HEK293 (cell line): ENCODE data around the gene INVS.
"Not testable (repeated sequence)": the region's sequence is repeated elsewhere in the genome, so short reads cannot be mapped to it uniquely, and the experiment has no call there.

Experiments used
- CTCF ChIA-PET: fragments of 350-600 bp; formaldehyde crosslinking; extraction: SDS; loops from one replicate; lab custom pipeline; 2021; ENCODE audit warnings: antibody characterized with exemption; lab: Yijun Ruan, JAX
- POLR2A ChIA-PET: fragments of 300-600 bp; formaldehyde crosslinking; extraction: SDS; loops from one replicate; lab custom pipeline; 2020; ENCODE audit warnings: antibody characterized with exemption, inconsistent platforms; lab: Yijun Ruan, JAX
- H3K27ac ChIP-seq: fragments of 200-500 bp; sonication (Bioruptor generic); 2 replicates; pipeline ENCODE4 v1.5.1; 2014; ENCODE audit warnings: low read depth, low read length, control low read depth, inconsistent platforms; ENCODE audit errors: extremely low read depth
- H3K36me3 ChIP-seq, 2 experiments: fragments of 200-500 bp in 1 of 2; sonication (Bioruptor generic) in 1 of 2; 1 replicate in 1 of 2; 2 replicates in 1 of 2; pipeline ENCODE4 v1.5.1; 2014 to 2017; ENCODE audit warnings: inconsistent platforms in 2 of 2, low read length in 2 of 2; ENCODE audit not compliant: control insufficient read depth in 2 of 2, insufficient read depth in 1 of 2
- H3K4me1 ChIP-seq: fragments of 200-500 bp; sonication (Bioruptor generic); 2 replicates; pipeline ENCODE4 v1.5.1; 2014; ENCODE audit warnings: mild to moderate bottlenecking, low read length, inconsistent platforms; ENCODE audit not compliant: control insufficient read depth, insufficient read depth
- H3K4me3 ChIP-seq: 2 replicates; pipeline ENCODE4 v1.5.1; 2011; ENCODE audit warnings: low read depth, mild to moderate bottlenecking, control low read depth, low read length, moderate library complexity
- H3K9me3 ChIP-seq: fragments of 200-500 bp; sonication (Bioruptor generic); 2 replicates; pipeline ENCODE4 v1.5.1; 2014; ENCODE audit warnings: low read depth, low read length, inconsistent platforms; ENCODE audit not compliant: control insufficient read depth, insufficient read depth
- AEBP2 ChIP-seq: fragments of 450-650 bp; formaldehyde crosslinking; IDR thresholded peaks from 2 replicates; pipeline ENCODE4 v1.5.1; 2016; ENCODE audit warnings: missing biosample characterization, missing genetic modification characterization, borderline replicate concordance
- MZF1 ChIP-seq: fragments of 450-650 bp; formaldehyde crosslinking; IDR thresholded peaks from 2 replicates; pipeline ENCODE4 v1.5.1; 2017; ENCODE audit warnings: missing biosample characterization, missing genetic modification characterization, borderline replicate concordance
- SP7 ChIP-seq: fragments of 450-650 bp; formaldehyde crosslinking; IDR thresholded peaks from 2 replicates; pipeline ENCODE4 v1.5.1; 2016; ENCODE audit warnings: missing biosample characterization, missing genetic modification characterization
- ZBTB20 ChIP-seq: fragments of 450-650 bp; formaldehyde crosslinking; IDR thresholded peaks from 2 replicates; pipeline ENCODE4 v1.5.1; 2016; ENCODE audit warnings: missing biosample characterization, missing genetic modification characterization
- ZFP37 ChIP-seq: fragments of 450-650 bp; formaldehyde crosslinking; IDR thresholded peaks from 2 replicates; pipeline ENCODE4 v1.5.1; 2016; ENCODE audit warnings: missing biosample characterization, missing genetic modification characterization
- ZNF10 ChIP-seq: fragments of 450-650 bp; formaldehyde crosslinking; IDR thresholded peaks from 2 replicates; pipeline ENCODE4 v1.5.1; 2017; ENCODE audit warnings: missing biosample characterization, missing genetic modification characterization
- ZNF169 ChIP-seq: fragments of 450-650 bp; formaldehyde crosslinking; IDR thresholded peaks from 2 replicates; pipeline ENCODE4 v1.5.1; 2016; ENCODE audit warnings: missing biosample characterization, missing genetic modification characterization
- ZNF184 ChIP-seq: fragments of 450-650 bp; IDR thresholded peaks from 2 replicates; pipeline ENCODE4 v1.5.1; 2018; ENCODE audit warnings: missing biosample characterization, mild to moderate bottlenecking, missing genetic modification characterization
- ZNF214 ChIP-seq: fragments of 450-650 bp; formaldehyde crosslinking; IDR thresholded peaks from 2 replicates; pipeline ENCODE4 v1.5.1; 2017; ENCODE audit warnings: missing biosample characterization, mild to moderate bottlenecking, missing genetic modification characterization, borderline replicate concordance
- ZNF571 ChIP-seq: fragments of 450-650 bp; formaldehyde crosslinking; IDR thresholded peaks from 2 replicates; pipeline ENCODE4 v1.5.0; 2017; ENCODE audit warnings: missing biosample characterization, missing genetic modification characterization
- ZNF626 ChIP-seq: fragments of 450-650 bp; sonication (Bioruptor Pico); formaldehyde crosslinking; IDR thresholded peaks from 2 replicates; pipeline ENCODE4 v1.5.1; 2018; ENCODE audit warnings: missing biosample characterization, missing genetic modification characterization, inconsistent platforms
- ZNF76 ChIP-seq: fragments of 450-650 bp; formaldehyde crosslinking; IDR thresholded peaks from 2 replicates; pipeline ENCODE4; 2016; ENCODE audit warnings: low read depth, missing biosample characterization, missing genetic modification characterization, borderline replicate concordance
- ZNF776 ChIP-seq: fragments of 450-650 bp; formaldehyde crosslinking; IDR thresholded peaks from 2 replicates; pipeline ENCODE4 v1.5.0; 2017; ENCODE audit warnings: missing biosample characterization, missing genetic modification characterization, borderline replicate concordance
- ZNF830 ChIP-seq: fragments of 450-650 bp; IDR thresholded peaks from 2 replicates; pipeline ENCODE4 v1.5.0; 2018; ENCODE audit warnings: missing biosample characterization, missing genetic modification characterization, low read depth, mild to moderate bottlenecking, moderate library complexity
- TF ChIP-seq, protein P1 (sequence below): fragments of 450-650 bp; formaldehyde crosslinking; IDR thresholded peaks from 2 replicates; pipeline ENCODE4 v1.5.1; 2016; ENCODE audit warnings: missing biosample characterization, missing genetic modification characterization
- TF ChIP-seq, protein P2 (sequence below): fragments of 450-650 bp; formaldehyde crosslinking; IDR thresholded peaks from 2 replicates; pipeline ENCODE4 v1.5.1; 2016; ENCODE audit warnings: missing biosample characterization, missing genetic modification characterization
- TF ChIP-seq, protein P3 (sequence below): fragments of 450-650 bp; formaldehyde crosslinking; IDR thresholded peaks from 2 replicates; pipeline ENCODE4 v1.5.1; 2016; ENCODE audit warnings: missing biosample characterization, missing genetic modification characterization, low read depth

Gene INVS

DNA sequence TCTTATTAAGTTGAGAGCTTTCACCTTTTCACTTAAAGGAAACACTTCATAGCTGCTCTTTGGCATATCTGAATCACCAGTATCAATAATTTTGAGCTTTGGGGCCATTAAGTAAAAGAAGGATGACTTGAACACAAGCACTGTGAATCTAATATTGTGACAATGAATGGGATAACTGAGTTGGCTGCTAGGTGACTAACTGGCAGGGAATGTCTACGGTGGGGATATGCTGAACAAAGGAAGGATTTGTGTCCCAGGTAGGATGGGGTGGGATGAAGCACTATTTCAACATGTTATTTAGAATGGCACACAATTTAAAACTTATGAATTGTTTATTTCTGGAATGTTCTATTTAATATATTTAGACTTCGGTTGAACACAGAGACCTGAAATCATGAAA, 130.1 kb downstream of the INVS start (continued):
- TF ChIP-seq, protein P1, sequence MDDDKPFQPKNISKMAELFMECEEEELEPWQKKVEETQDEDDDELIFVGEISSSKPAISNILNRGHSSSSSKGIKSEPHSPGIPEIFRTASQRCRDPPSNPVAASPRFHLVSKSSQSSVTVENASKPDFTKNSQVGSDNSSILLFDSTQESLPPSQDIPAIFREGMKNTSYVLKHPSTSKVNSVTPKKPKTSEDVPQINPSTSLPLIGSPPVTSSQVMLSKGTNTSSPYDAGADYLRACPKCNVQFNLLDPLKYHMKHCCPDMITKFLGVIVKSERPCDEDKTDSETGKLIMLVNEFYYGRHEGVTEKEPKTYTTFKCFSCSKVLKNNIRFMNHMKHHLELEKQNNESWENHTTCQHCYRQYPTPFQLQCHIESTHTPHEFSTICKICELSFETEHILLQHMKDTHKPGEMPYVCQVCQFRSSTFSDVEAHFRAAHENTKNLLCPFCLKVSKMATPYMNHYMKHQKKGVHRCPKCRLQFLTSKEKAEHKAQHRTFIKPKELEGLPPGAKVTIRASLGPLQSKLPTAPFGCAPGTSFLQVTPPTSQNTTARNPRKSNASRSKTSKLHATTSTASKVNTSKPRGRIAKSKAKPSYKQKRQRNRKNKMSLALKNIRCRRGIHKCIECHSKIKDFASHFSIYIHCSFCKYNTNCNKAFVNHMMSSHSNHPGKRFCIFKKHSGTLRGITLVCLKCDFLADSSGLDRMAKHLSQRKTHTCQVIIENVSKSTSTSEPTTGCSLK, result no peak
- TF ChIP-seq MZF1 (tag by site-specific recombination) (no peak), ZNF776 (tag by site-specific recombination) (no peak), ZNF214 (tag by site-specific recombination) (no peak), ZNF184 (tag by site-specific recombination) (no peak), ZFP37 (no peak), ZNF571 (tag by site-specific recombination) (no peak), ZNF76 (tag by site-specific recombination) (no peak)
- TF ChIP-seq, protein P2, sequence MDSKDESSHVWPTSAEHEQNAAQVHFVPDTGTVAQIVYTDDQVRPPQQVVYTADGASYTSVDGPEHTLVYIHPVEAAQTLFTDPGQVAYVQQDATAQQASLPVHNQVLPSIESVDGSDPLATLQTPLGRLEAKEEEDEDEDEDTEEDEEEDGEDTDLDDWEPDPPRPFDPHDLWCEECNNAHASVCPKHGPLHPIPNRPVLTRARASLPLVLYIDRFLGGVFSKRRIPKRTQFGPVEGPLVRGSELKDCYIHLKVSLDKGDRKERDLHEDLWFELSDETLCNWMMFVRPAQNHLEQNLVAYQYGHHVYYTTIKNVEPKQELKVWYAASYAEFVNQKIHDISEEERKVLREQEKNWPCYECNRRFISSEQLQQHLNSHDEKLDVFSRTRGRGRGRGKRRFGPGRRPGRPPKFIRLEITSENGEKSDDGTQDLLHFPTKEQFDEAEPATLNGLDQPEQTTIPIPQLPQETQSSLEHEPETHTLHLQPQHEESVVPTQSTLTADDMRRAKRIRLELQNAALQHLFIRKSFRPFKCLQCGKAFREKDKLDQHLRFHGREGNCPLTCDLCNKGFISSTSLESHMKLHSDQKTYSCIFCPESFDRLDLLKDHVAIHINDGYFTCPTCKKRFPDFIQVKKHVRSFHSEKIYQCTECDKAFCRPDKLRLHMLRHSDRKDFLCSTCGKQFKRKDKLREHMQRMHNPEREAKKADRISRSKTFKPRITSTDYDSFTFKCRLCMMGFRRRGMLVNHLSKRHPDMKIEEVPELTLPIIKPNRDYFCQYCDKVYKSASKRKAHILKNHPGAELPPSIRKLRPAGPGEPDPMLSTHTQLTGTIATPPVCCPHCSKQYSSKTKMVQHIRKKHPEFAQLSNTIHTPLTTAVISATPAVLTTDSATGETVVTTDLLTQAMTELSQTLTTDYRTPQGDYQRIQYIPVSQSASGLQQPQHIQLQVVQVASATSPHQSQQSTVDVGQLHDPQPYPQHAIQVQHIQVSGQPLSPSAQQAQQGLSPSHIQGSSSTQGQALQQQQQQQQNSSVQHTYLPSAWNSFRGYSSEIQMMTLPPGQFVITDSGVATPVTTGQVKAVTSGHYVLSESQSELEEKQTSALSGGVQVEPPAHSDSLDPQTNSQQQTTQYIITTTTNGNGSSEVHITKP (tag by site-specific recombination), result no peak
- TF ChIP-seq, all 188 proteins: peak for 0

GRCh38 chr9:100229561-100229960, 130.5 kb downstream of the INVS start:
- Histone ChIP-seq H3K27ac (no peak overlapping the region), H3K4me1 (no peaks in the 10 kb centered on the region), H3K4me3 (no peak overlapping the region), H3K9me3 (no peaks in the 10 kb centered on the region), H3K36me3 (peaks cover 0 to 40% of the 10 kb centered on the region in 2 experiments; a peak in 1 of 3 replicates)
- TF ChIP-seq AEBP2, result no peak
- TF ChIP-seq ZNF169 (tag by site-specific recombination), result no peak
- ChIA-PET POLR2A (no interaction called here), CTCF (interaction anchor here (0.6 kb wide), 1 partner anchor 405 kb away, joined by 5 read pairs; no protein-coding TSS in a partner anchor)

- H3K9me3 ChIP-seq, H3K4me1 ChIP-seq, H3K36me3 ChIP-seq, H3K4me3 ChIP-seq, POLR2A ChIA-PET, H3K27ac ChIP-seq: not testable (repeated sequence)
- CTCF ChIA-PET, result interaction anchor here (1.4 kb wide), 1 partner anchor 22 kb away, joined by 5 read pairs; no protein-coding TSS in a partner anchor
Observed at GRCh38 chr9:100236986-100237385, 137.9 kb downstream of the INVS start.

- POLR2A ChIA-PET, result no interaction called here
- Histone ChIP-seq H3K4me1 (no peaks in the 10 kb centered on the region), H3K27ac (no peak overlapping the region), H3K9me3 (no peaks in the 10 kb centered on the region), H3K36me3 (peaks cover 13 to 29% of the 10 kb centered on the region in 2 experiments), H3K4me3 (no peak overlapping the region)
- CTCF ChIA-PET, result no interaction called here
- TF ChIP-seq, protein P3, sequence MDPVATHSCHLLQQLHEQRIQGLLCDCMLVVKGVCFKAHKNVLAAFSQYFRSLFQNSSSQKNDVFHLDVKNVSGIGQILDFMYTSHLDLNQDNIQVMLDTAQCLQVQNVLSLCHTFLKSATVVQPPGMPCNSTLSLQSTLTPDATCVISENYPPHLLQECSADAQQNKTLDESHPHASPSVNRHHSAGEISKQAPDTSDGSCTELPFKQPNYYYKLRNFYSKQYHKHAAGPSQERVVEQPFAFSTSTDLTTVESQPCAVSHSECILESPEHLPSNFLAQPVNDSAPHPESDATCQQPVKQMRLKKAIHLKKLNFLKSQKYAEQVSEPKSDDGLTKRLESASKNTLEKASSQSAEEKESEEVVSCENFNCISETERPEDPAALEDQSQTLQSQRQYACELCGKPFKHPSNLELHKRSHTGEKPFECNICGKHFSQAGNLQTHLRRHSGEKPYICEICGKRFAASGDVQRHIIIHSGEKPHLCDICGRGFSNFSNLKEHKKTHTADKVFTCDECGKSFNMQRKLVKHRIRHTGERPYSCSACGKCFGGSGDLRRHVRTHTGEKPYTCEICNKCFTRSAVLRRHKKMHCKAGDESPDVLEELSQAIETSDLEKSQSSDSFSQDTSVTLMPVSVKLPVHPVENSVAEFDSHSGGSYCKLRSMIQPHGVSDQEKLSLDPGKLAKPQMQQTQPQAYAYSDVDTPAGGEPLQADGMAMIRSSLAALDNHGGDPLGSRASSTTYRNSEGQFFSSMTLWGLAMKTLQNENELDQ (tag by site-specific recombination), result no peak
- TF ChIP-seq ZNF626 (tag by site-specific recombination) (no peak), ZNF830 (no peak), ZNF10 (tag by site-specific recombination) (no peak), ZNF214 (tag by site-specific recombination) (no peak), ZBTB20 (tag by site-specific recombination) (no peak), SP7 (tag by site-specific recombination) (no peak)
- TF ChIP-seq, protein P1, result no peak
Observed at GRCh38 chr9:100240512-100240911, 141.5 kb downstream of the INVS start.
